ENCODE results near the gene MYH7. TPM values are rescaled to one million over a fixed set of nuclear protein-coding genes. Genes with fewer than 3 reads are reported as not detected.

Gene MYH7
- total and polyA plus RNA-seq, 7 experiments from 2014 or later, result not detected

DNA sequence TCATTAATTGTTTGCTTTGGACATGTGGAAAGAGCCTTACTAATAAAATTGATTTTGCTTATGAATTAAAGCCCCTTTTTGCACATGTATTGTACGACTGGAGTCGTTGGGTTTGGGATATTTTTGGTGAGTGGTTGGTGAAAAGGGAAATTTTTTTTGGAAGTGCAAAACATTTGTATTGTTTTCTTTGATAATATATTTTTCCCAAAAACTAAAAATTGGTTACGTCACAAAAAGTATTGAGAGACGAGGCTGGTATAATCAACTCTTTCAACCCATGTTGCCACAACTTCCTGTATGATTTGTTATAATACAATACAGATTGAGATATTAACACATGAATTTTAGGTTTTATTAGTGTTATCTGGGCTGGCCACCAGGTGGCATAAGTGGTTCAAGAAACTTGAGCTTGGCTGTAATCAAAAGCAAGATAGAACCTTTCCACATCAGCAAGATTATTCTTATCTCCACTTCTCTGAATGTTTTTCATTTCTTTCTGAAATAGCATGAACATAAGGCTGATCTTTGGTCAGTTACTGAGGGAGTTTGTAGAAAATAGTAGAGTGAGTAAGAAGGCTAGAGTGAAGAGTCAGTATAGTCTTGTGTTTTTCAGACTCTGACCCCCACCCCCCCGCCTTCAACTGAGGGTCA is 42.8 kb upstream of the MYH7 start:
- H3K9me3 ChIP-seq (ENCODE audit: control insufficient read depth in 2 of 3, low read length in 3 of 3), result no peaks in the 10 kb centered on the region
- Mint-ChIP-seq H3K9me3 (peaks cover 0 to 1% (median 0%) of the 10 kb centered on the region in 11 donors), H3K27ac (peak overlapping the region in 3 of 9 donors; percentile 7 to 61 (median 29)), H3K4me3 (peak overlapping the region in 1 of 10 donors; percentile 14), H3K36me3 (peaks cover 17 to 37% (median 34%) of the 10 kb centered on the region in 5 donors), H3K4me1 (peaks cover 2 to 20% (median 13%) of the 10 kb centered on the region in 7 donors), H3K27me3 (no peaks in the 10 kb centered on the region)
- CTCF ChIA-PET, result interaction anchor here (0.6 to 7.5 kb wide), 16 partner anchors 31 to 514 kb away, joined by 3 to 64 read pairs (median 4); partner anchors contain the start of gene ZFHX2
- peaks cover 35 to 57% (median 36%) of the 10 kb centered on the region in 3 experiments for H3K36me3 ChIP-seq (ENCODE audit: control insufficient read depth in 2 of 3, insufficient read depth in 3 of 3, low read length in 3 of 3)
- no peaks in the 10 kb centered on the region for H3K27me3 ChIP-seq (ENCODE audit: control insufficient read depth in 2 of 2, insufficient read depth in 2 of 2, low read length in 2 of 2)
- no peak overlapping the region for H3K27ac ChIP-seq (ENCODE audit: low read depth, low read length)
- H3K4me1 ChIP-seq (ENCODE audit: control insufficient read depth in 2 of 2, insufficient read depth in 2 of 2, low read length in 2 of 2), result no peaks in the 10 kb centered on the region
- intact Hi-C loops (cut with micrococcal nuclease), result loop anchor here (1.0 kb wide), 3 partner anchors 9 to 84 kb away; partner anchors contain the start of gene NGDN (in 1 of the 2)
- POLR2A ChIA-PET, result interaction anchor here (0.6 to 1.6 kb wide), 7 partner anchors 24 to 890 kb away, joined by 3 to 5 read pairs (median 4); partner anchors contain the start of gene PABPN1
- no peak overlapping the region for H3K4me3 ChIP-seq (ENCODE audit: low read length)
- DNase-seq (peak; percentile 35 to 75 (median 67)), ATAC-seq (peak; percentile 89)

DNA sequence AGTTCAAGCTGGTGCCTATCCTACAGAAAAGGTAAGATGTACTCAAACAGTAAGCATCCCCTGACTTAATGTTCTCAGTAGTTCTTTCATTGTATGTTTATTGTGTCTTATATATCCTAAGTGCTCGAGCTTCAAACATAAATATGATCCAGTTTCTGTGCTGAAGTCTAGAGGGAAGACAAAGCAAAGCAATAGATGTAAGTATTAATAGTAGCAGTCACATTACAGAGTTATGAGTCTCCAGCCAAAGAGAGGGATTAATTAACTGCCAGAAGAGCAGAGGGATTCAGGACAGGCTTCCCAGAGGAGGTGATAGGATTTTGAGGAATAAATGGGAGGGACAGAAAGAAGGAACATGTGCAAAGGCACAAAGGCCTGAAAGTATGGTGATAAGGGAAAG is 35.5 kb upstream of the MYH7 start:
- H3K9me3 Mint-ChIP-seq, result no peaks in the 10 kb centered on the region
- H3K27me3 ChIP-seq (ENCODE audit: control insufficient read depth in 2 of 2, insufficient read depth in 2 of 2, low read length in 2 of 2), result no peaks in the 10 kb centered on the region
- H3K4me3 ChIP-seq (ENCODE audit: low read length), result no peak overlapping the region
- H3K27ac Mint-ChIP-seq, result peak overlapping the region in 4 of 9 donors; percentile 4 to 68 (median 34)
- peaks cover 15 to 48% (median 21%) of the 10 kb centered on the region in 3 experiments for H3K36me3 ChIP-seq (ENCODE audit: control insufficient read depth in 2 of 3, insufficient read depth in 3 of 3, low read length in 3 of 3)
- H3K4me1 Mint-ChIP-seq, result peaks cover 7 to 12% (median 7%) of the 10 kb centered on the region in 7 donors
- intact Hi-C loops (cut with micrococcal nuclease), result no loop called here
- ATAC-seq, result no peak
- H3K4me1 ChIP-seq (ENCODE audit: control insufficient read depth in 2 of 2, insufficient read depth in 2 of 2, low read length in 2 of 2), result peaks cover 6 to 11% of the 10 kb centered on the region in 2 donors
- CTCF ChIA-PET, result interaction anchor here (1.9 kb wide), 1 partner anchor 89 kb away, joined by 8 read pairs; no protein-coding TSS in a partner anchor
- peak overlapping the region in 2 of 10 donors; percentile 42 to 77 for H3K4me3 Mint-ChIP-seq
- H3K27ac ChIP-seq (ENCODE audit: low read depth, low read length), result no peak overlapping the region
- H3K27me3 Mint-ChIP-seq, result no peaks in the 10 kb centered on the region
- H3K9me3 ChIP-seq (ENCODE audit: control insufficient read depth in 2 of 3, low read length in 3 of 3), result no peaks in the 10 kb centered on the region
- H3K36me3 Mint-ChIP-seq, result peaks cover 8 to 26% (median 16%) of the 10 kb centered on the region in 5 donors
- POLR2A ChIA-PET, result interaction anchor here (0.9 to 1.0 kb wide), 2 partner anchors 150 to 168 kb away, joined by 3 to 4 read pairs; partner anchors contain the start of genes PABPN1 and PPP1R3E
- no peak for DNase-seq

DNA sequence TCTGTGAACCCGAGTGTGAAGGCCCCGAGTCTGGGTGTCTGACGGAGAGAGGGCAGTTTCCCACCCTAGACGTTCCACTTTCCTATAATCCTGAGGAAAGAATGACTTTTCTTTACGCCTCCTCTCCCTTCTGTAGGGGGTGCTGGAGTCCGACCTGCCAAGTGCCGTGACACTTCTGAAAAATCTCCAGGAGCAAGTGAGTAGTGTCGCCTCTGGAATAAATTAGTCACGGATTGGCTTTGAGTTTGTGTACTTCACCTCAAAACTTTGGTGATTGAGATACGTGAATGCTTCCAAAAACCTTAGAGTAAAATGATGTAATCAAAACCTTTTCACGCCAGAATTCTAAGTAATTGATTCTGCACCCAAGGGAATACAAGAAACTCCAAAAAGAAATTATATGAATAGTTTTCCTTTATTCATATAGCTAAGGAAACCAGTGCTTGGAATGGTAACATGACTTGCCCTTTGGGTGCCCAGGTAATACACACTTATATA is 34.5 kb upstream of the MYH7 start:
- Histone ChIP-seq H3K27ac (ENCODE audit: low read depth, low read length) (peak overlapping the region; percentile 94), H3K36me3 (ENCODE audit: control insufficient read depth in 2 of 3, insufficient read depth in 3 of 3, low read length in 3 of 3) (peaks cover 6 to 38% (median 12%) of the 10 kb centered on the region in 3 experiments), H3K4me1 (ENCODE audit: control insufficient read depth in 2 of 2, insufficient read depth in 2 of 2, low read length in 2 of 2) (peaks cover 6 to 11% of the 10 kb centered on the region in 2 donors), H3K9me3 (ENCODE audit: control insufficient read depth in 2 of 3, low read length in 3 of 3) (no peaks in the 10 kb centered on the region), H3K27me3 (ENCODE audit: control insufficient read depth in 2 of 2, insufficient read depth in 2 of 2, low read length in 2 of 2) (no peaks in the 10 kb centered on the region), H3K4me3 (ENCODE audit: low read length) (peak overlapping the region; percentile 73)
- H3K27me3 Mint-ChIP-seq, result no peaks in the 10 kb centered on the region
- ATAC-seq (peak; percentile 0), DNase-seq (peak in 1 of 9 donors; percentile 12)
- intact Hi-C loops (cut with micrococcal nuclease), result loop anchor here (1.0 to 10.0 kb wide), 20 partner anchors 8 to 1205 kb away; partner anchors contain the start of genes ACIN1 (in 2 of the 2), C14orf119 (in 2 of the 2), PABPN1 (in 2 of the 2) and ZFHX2 (in 2 of the 2)
- peaks cover 6 to 18% (median 14%) of the 10 kb centered on the region in 5 donors for H3K36me3 Mint-ChIP-seq
- POLR2A ChIA-PET, result interaction anchor here (0.9 to 1.6 kb wide), 4 partner anchors 42 to 167 kb away, joined by 3 to 4 read pairs (median 4); partner anchors contain the start of genes PABPN1 and PPP1R3E
- H3K4me1 Mint-ChIP-seq, result peaks cover 7 to 12% (median 7%) of the 10 kb centered on the region in 7 donors
- H3K4me3 Mint-ChIP-seq, result peak overlapping the region in 1 of 10 donors; percentile 77
- H3K27ac Mint-ChIP-seq, result peak overlapping the region in 1 of 9 donors; percentile 26
- CTCF ChIA-PET, result no interaction called here
- no peaks in the 10 kb centered on the region for H3K9me3 Mint-ChIP-seq

GRCh38 chr14:23469127-23469905 is 33.9 kb upstream of the MYH7 start, which contains the start of gene NGDN:
Gene NGDN (plus strand): TSS chr14:23469703. CDS start chr14:23469716, 13 bp downstream.
- POLR2A ChIA-PET, result interaction anchor here (1.0 to 2.0 kb wide), 3 partner anchors 43 to 148 kb away, joined by 3 to 7 read pairs (median 4); partner anchors contain the start of gene PABPN1
- peak; percentile 76 to 99 (median 96) for DNase-seq

GRCh38 chr14:23468704-23469126 is 33.3 kb upstream of the MYH7 start:
- H3K27me3 Mint-ChIP-seq, result no peaks in the 10 kb centered on the region
- Histone ChIP-seq H3K27me3 (ENCODE audit: control insufficient read depth in 2 of 2, insufficient read depth in 2 of 2, low read length in 2 of 2) (no peaks in the 10 kb centered on the region), H3K9me3 (ENCODE audit: control insufficient read depth in 2 of 3, low read length in 3 of 3) (no peaks in the 10 kb centered on the region), H3K4me3 (ENCODE audit: low read length) (peak overlapping the region; percentile 55), H3K36me3 (ENCODE audit: control insufficient read depth in 2 of 3, insufficient read depth in 3 of 3, low read length in 3 of 3) (peaks cover 0 to 26% (median 10%) of the 10 kb centered on the region in 3 experiments), H3K27ac (ENCODE audit: low read depth, low read length) (peak overlapping the region; percentile 94), H3K4me1 (ENCODE audit: control insufficient read depth in 2 of 2, insufficient read depth in 2 of 2, low read length in 2 of 2) (peaks cover 6 to 11% of the 10 kb centered on the region in 2 donors)
- H3K36me3 Mint-ChIP-seq, result peaks cover 6 to 11% (median 7%) of the 10 kb centered on the region in 5 donors
- H3K9me3 Mint-ChIP-seq, result no peaks in the 10 kb centered on the region
- ChIA-PET POLR2A (interaction anchor here (0.6 to 2.0 kb wide), 5 partner anchors 83 to 824 kb away, joined by 3 to 7 read pairs (median 5); partner anchors contain the start of gene PABPN1), CTCF (interaction anchor here (0.6 to 1.5 kb wide), 2 partner anchors 94 to 353 kb away, joined by 3 to 5 read pairs; no protein-coding TSS in a partner anchor)
- peaks cover 7 to 10% (median 7%) of the 10 kb centered on the region in 7 donors for H3K4me1 Mint-ChIP-seq
- intact Hi-C loops (cut with micrococcal nuclease), result loop anchor here (1.0 to 10.0 kb wide), 20 partner anchors 10 to 1206 kb away; partner anchors contain the start of genes ACIN1 (in 2 of the 2), C14orf119 (in 2 of the 2), PABPN1 (in 2 of the 2) and ZFHX2 (in 2 of the 2)
- no peak overlapping the region for H3K27ac Mint-ChIP-seq
- ATAC-seq (no peak), DNase-seq (peak in 1 of 9 donors; percentile 5)
- no peak overlapping the region for H3K4me3 Mint-ChIP-seq

More at GRCh38 chr14:23469127-23469905, 33.9 kb upstream of the MYH7 start, which contains the start of gene NGDN:
- Histone ChIP-seq H3K9me3 (ENCODE audit: control insufficient read depth in 2 of 3, low read length in 3 of 3) (no peaks in the 10 kb centered on the region), H3K4me1 (ENCODE audit: control insufficient read depth in 2 of 2, insufficient read depth in 2 of 2, low read length in 2 of 2) (peaks cover 6 to 11% of the 10 kb centered on the region in 2 donors), H3K36me3 (ENCODE audit: control insufficient read depth in 2 of 3, insufficient read depth in 3 of 3, low read length in 3 of 3) (peaks cover 0 to 32% (median 10%) of the 10 kb centered on the region in 3 experiments), H3K27me3 (ENCODE audit: control insufficient read depth in 2 of 2, insufficient read depth in 2 of 2, low read length in 2 of 2) (no peaks in the 10 kb centered on the region), H3K27ac (ENCODE audit: low read depth, low read length) (peak within 1 kb of the TSS; percentile 94), H3K4me3 (ENCODE audit: low read length) (peak within 1 kb of the TSS; percentile 73)
- no peaks in the 10 kb centered on the region for H3K27me3 Mint-ChIP-seq
- CTCF ChIA-PET, result interaction anchor here (0.6 kb wide), 1 partner anchor 352 kb away, joined by 3 read pairs; no protein-coding TSS in a partner anchor
- peak within 1 kb of the TSS in 1 of 10 donors; percentile 77 for H3K4me3 Mint-ChIP-seq
- H3K9me3 Mint-ChIP-seq, result no peaks in the 10 kb centered on the region
- peaks cover 7 to 10% (median 7%) of the 10 kb centered on the region in 7 donors for H3K4me1 Mint-ChIP-seq
- intact Hi-C loops (cut with micrococcal nuclease), result loop anchor here (1.0 to 10.0 kb wide), 20 partner anchors 9 to 1205 kb away; partner anchors contain the start of genes ACIN1 (in 2 of the 2), C14orf119 (in 2 of the 2), PABPN1 (in 2 of the 2) and ZFHX2 (in 2 of the 2)
- H3K36me3 Mint-ChIP-seq, result peaks cover 6 to 14% (median 9%) of the 10 kb centered on the region in 5 donors
- peak; percentile 94 for ATAC-seq
- H3K27ac Mint-ChIP-seq, result peak within 1 kb of the TSS in 2 of 9 donors; percentile 26 to 68

All from naive thymus-derived CD4-positive, alpha-beta T cell (primary cell).